MM.1S (cell line): ENCODE results near the gene CHTF18.

Experiments
- EZH2 ChIP-seq: fragments of 300-600 bp; sonication (generic); optimal IDR thresholded peaks from 2 replicates; pipeline ENCODE3; 2017; ENCODE audit warnings: low read depth, mild to moderate bottlenecking, antibody characterized with exemption, low read length, mixed read lengths
- EZH2phosphoT487 ChIP-seq: fragments of 300-600 bp; sonication (generic); IDR thresholded peaks from 2 replicates; pipeline ENCODE4 v1.6.1; 2018; ENCODE audit warnings: antibody characterized with exemption, low read length
- TF ChIP-seq, protein P1 (sequence below): fragments of 300-600 bp; sonication (generic); IDR thresholded peaks from 2 replicates; pipeline ENCODE4 v1.5.1; 2016; ENCODE audit warnings: antibody characterized with exemption, low read length, mixed read lengths

GRCh38 chr16:797120-797420 is 8.7 kb downstream of the CHTF18 start:
- TF ChIP-seq, protein P1, sequence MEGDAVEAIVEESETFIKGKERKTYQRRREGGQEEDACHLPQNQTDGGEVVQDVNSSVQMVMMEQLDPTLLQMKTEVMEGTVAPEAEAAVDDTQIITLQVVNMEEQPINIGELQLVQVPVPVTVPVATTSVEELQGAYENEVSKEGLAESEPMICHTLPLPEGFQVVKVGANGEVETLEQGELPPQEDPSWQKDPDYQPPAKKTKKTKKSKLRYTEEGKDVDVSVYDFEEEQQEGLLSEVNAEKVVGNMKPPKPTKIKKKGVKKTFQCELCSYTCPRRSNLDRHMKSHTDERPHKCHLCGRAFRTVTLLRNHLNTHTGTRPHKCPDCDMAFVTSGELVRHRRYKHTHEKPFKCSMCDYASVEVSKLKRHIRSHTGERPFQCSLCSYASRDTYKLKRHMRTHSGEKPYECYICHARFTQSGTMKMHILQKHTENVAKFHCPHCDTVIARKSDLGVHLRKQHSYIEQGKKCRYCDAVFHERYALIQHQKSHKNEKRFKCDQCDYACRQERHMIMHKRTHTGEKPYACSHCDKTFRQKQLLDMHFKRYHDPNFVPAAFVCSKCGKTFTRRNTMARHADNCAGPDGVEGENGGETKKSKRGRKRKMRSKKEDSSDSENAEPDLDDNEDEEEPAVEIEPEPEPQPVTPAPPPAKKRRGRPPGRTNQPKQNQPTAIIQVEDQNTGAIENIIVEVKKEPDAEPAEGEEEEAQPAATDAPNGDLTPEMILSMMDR: no peak
- TF ChIP-seq EZH2: no peak
- TF ChIP-seq EZH2phosphoT487: no peak
